ENCODE data around the gene DACT2.
"Not testable (repeated sequence)": the region's sequence is repeated elsewhere in the genome, so short reads cannot be mapped to it uniquely, and the experiment has no call there.

The DACT2 gene

GRCh38 chr6:168319279-168320111 lies at the start of gene DACT2:
TSS of gene DACT2 (minus strand) at chr6:168319777. CDS start at chr6:168319633, 144 bp downstream.
- no peak for DNase-seq (ENCODE audit: low read depth)

GRCh38 chr6:168368936-168369335 lies 49.4 kb upstream of the DACT2 start:
- DNase-seq (ENCODE audit: low read depth) = no peak

- no peak for DNase-seq (ENCODE audit: low read depth)
Observed at GRCh38 chr6:168368066-168368820, 48.7 kb upstream of the DACT2 start.

GRCh38 chr6:168367285-168367751 lies 47.7 kb upstream of the DACT2 start:
- DNase-seq (ENCODE audit: low read depth) = no peak

GRCh38 chr6:168366473-168366872 lies 46.9 kb upstream of the DACT2 start:
- DNase-seq (ENCODE audit: low read depth) = no peak

GRCh38 chr6:168365422-168366165 lies 46.0 kb upstream of the DACT2 start:
- no peak for DNase-seq (ENCODE audit: low read depth)

GRCh38 chr6:168364793-168365421 lies 45.3 kb upstream of the DACT2 start:
- DNase-seq (ENCODE audit: low read depth) = no peak

- no peak for DNase-seq (ENCODE audit: low read depth)
Observed at GRCh38 chr6:168363811-168364792, 44.5 kb upstream of the DACT2 start.

- DNase-seq (ENCODE audit: low read depth) = no peak
Observed at GRCh38 chr6:168363302-168363701, 43.7 kb upstream of the DACT2 start.

GRCh38 chr6:168362276-168362990 lies 42.9 kb upstream of the DACT2 start:
- DNase-seq (ENCODE audit: low read depth) = no peak

GRCh38 chr6:168361766-168362165 lies 42.2 kb upstream of the DACT2 start:
- no peak for DNase-seq (ENCODE audit: low read depth)

- no peak for DNase-seq (ENCODE audit: low read depth)
Observed at GRCh38 chr6:168359794-168360193, 40.2 kb upstream of the DACT2 start.

GRCh38 chr6:168358842-168359420 lies 39.4 kb upstream of the DACT2 start:
- DNase-seq (ENCODE audit: low read depth) = no peak

- not testable (repeated sequence) for DNase-seq (ENCODE audit: low read depth)
Observed at GRCh38 chr6:168356872-168357271, 37.3 kb upstream of the DACT2 start.

- no peak for DNase-seq (ENCODE audit: low read depth)
Observed at GRCh38 chr6:168355716-168356522, 36.3 kb upstream of the DACT2 start.

GRCh38 chr6:168354338-168354737 lies 34.8 kb upstream of the DACT2 start:
- DNase-seq (ENCODE audit: low read depth) = no peak

GRCh38 chr6:168353041-168353440 lies 33.5 kb upstream of the DACT2 start:
- no peak for DNase-seq (ENCODE audit: low read depth)

- no peak for DNase-seq (ENCODE audit: low read depth)
Observed at GRCh38 chr6:168352096-168352495, 32.5 kb upstream of the DACT2 start.

- no peak for DNase-seq (ENCODE audit: low read depth)
Observed at GRCh38 chr6:168349718-168350210, 30.2 kb upstream of the DACT2 start.

Measured in HS-5 (cell line).